NT2/D1 (cell line): ENCODE results near the gene CERS6.
A peak's percentile ranks its signal among the peaks of the same experiment; 100 is the strongest.

ENCODE experiments used
- DNase-seq: peaks from one replicate; pipeline ENCODE4 v3.0.0-alpha.2; 2011; ENCODE audit warnings: low read depth, low spot score
- H3K27me3 ChIP-seq: 2 replicates; pipeline ENCODE4 v1.6.0; 2011; ENCODE audit warnings: mild to moderate bottlenecking; ENCODE audit not compliant: insufficient read length, insufficient read depth
- H3K36me3 ChIP-seq: 2 replicates; pipeline ENCODE4 v1.6.1; 2011; ENCODE audit warnings: mild to moderate bottlenecking, low read length, mixed read lengths; ENCODE audit not compliant: insufficient read depth, insufficient read length
- H3K4me1 ChIP-seq: 2 replicates; pipeline ENCODE4 v1.5.1; 2011; ENCODE audit not compliant: insufficient read depth, insufficient read length
- H3K4me3 ChIP-seq: 2 replicates; pipeline ENCODE4 v1.5.1; 2011; ENCODE audit warnings: low read depth; ENCODE audit not compliant: insufficient read length
- H3K9ac ChIP-seq: 2 replicates; pipeline ENCODE4 v1.6.0; 2011; ENCODE audit warnings: low read depth; ENCODE audit not compliant: insufficient read length
- H3K9me3 ChIP-seq: 2 replicates; pipeline ENCODE4 v1.5.1; 2011; ENCODE audit warnings: mild to moderate bottlenecking, low read length; ENCODE audit not compliant: insufficient read depth
- SUZ12 ChIP-seq: IDR thresholded peaks from 2 replicates; pipeline ENCODE4 v1.6.1; 2011; ENCODE audit not compliant: insufficient read length, insufficient read depth; ENCODE audit errors: extremely low read depth
- YY1 ChIP-seq: IDR thresholded peaks from 2 replicates; pipeline ENCODE4 v1.6.1; 2011; ENCODE audit not compliant: insufficient read length, insufficient read depth
- ZNF274 ChIP-seq: IDR thresholded peaks from 2 replicates; pipeline ENCODE4 v1.6.1; 2011; ENCODE audit warnings: mild to moderate bottlenecking, low read depth, low read length

CERS6 gene

GRCh38 chr2:168468354-168468753 is 12.3 kb downstream of the CERS6 start:
- peaks cover 4% of the 10 kb centered on the region for H3K4me1 ChIP-seq
- H3K9me3 ChIP-seq, result no peaks in the 10 kb centered on the region

DNA sequence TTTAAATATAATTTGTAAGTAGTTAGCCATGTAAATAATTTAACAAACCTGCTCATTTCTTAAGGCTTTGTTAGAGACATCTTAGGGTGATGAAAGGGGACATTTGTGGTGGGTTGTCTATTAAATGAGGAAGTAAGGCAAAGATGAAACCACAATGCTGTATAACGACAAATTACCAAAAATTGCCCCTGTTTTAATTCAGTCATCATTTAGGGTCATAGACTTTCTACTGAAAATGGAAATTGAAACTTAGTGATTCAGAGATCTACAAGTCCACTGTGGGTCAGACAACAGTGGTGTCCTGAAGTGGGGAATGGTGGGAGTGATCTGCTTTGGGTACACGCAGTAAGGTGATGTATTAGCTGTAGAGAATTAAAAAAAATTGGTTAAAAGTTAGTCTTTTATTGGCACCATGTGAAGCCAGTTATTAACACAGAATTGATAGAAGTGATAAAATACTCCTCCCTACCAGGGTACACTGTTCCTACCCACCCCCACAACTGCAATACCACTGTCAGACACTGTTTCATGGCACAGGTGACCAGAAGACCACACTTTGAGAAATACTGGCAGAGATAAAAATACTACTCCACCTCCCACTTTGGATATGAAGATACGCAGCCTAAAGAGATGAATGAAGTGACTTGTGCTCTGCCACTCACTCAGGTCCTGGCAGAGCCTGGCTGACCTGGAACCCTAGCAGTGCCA is 13.4 kb downstream of the CERS6 start:
- H3K4me3 ChIP-seq, result no peak overlapping the region
- H3K9ac ChIP-seq, result no peak overlapping the region
- H3K4me1 ChIP-seq, result peaks cover 4% of the 10 kb centered on the region
- DNase-seq, result no peak
- H3K36me3 ChIP-seq, result no peaks in the 10 kb centered on the region
- no peaks in the 10 kb centered on the region for H3K27me3 ChIP-seq
- TF ChIP-seq ZNF274, result no peak
- TF ChIP-seq SUZ12, result no peak
- TF ChIP-seq YY1, result no peak
- no peaks in the 10 kb centered on the region for H3K9me3 ChIP-seq

More at GRCh38 chr2:168468354-168468753, 12.3 kb downstream of the CERS6 start:
- Histone ChIP-seq H3K4me3 (no peak overlapping the region), H3K27me3 (no peaks in the 10 kb centered on the region), H3K36me3 (no peaks in the 10 kb centered on the region), H3K9ac (no peak overlapping the region)
- TF ChIP-seq YY1, result no peak
- no peak for TF ChIP-seq SUZ12
- TF ChIP-seq ZNF274, result no peak
- DNase-seq, result no peak

DNA sequence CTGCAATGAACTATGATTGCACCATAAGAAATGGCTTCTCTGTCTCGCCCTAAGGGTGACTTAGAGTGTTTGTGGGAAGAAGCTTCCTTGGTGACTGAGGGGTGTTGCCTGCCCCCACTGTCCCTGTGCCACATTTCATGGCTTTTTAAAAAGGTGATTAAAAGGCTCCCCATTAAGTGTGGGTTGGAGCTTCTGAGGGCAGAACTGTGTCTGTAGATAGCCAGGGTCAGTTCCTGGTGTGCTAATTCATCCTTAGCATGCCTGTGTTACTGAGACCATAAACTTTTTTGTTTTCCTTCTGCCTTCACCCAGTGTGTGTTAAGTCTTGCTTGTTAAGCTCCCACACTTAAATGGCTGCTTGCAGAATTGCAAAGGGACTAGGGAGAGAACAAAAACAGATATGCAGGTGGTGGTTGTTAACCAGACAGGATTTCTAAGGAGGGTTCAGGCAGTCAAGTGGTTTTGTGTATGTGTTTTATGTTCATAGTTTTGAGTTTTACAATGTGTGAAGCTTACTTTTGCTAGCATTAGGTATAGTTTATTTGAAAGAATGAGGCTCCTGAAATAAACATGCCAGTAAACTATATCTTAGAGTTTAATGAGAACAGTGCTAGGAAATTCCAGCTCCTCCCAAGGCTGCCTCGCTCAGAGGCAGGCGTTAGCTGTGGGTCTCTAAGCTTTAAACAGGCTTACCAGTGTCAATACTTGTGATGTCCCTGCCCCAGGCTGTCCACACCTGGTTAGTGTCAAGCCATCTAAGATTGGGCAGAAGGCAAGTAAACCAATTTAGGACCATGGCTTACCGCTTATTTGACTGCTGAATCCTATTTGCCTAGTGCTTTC is 14.5 kb downstream of the CERS6 start:
- Histone ChIP-seq H3K9me3 (no peaks in the 10 kb centered on the region), H3K4me1 (peaks cover 4% of the 10 kb centered on the region), H3K27me3 (no peaks in the 10 kb centered on the region), H3K36me3 (no peaks in the 10 kb centered on the region), H3K4me3 (no peak overlapping the region), H3K9ac (no peak overlapping the region)
- TF ChIP-seq SUZ12, result no peak
- no peak for TF ChIP-seq YY1
- TF ChIP-seq ZNF274, result no peak
- DNase-seq, result peak; percentile 56

DNA sequence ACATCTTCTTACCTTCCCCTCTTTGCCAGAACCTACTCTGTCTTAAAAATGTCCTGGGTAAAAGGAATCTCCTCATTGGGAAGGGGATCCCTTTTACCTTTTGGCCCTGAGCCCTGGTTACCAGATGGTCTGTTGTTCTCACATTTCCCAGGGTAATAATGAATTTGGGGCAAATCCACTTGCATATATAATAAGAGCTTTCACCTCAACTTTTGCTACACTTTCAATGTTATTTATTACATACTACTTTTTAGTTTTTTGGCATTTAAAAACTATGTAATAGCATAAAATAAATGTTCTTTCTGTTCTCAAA is 15.0 kb downstream of the CERS6 start:
- Histone ChIP-seq H3K4me1 (peaks cover 4% of the 10 kb centered on the region), H3K36me3 (no peaks in the 10 kb centered on the region), H3K4me3 (no peak overlapping the region), H3K9me3 (no peaks in the 10 kb centered on the region), H3K27me3 (no peaks in the 10 kb centered on the region), H3K9ac (no peak overlapping the region)
- no peak for DNase-seq
- TF ChIP-seq SUZ12, result no peak
- TF ChIP-seq ZNF274, result no peak
- TF ChIP-seq YY1, result no peak

DNA sequence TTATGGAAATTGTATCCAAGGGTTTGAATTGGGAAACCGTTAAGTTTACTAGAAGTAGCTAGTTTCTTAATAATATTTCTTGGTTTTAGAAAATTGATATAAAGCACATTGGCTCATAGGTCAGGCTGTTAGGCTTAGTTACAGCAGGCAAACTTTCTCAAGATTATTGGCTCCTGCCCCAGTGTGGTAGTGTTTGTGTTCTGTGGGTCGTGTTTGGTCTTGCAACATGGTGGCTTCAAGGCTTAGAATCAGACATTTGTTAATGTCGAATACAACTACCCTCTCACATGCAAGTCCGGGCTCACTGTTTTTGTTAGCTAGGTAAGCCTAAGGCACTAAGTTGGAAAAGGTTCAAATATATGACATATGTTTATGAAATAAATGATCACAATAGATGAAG is 19.6 kb downstream of the CERS6 start:
- no peak for DNase-seq
- Histone ChIP-seq H3K4me1 (peaks cover 4% of the 10 kb centered on the region), H3K36me3 (no peaks in the 10 kb centered on the region), H3K4me3 (no peak overlapping the region), H3K9ac (no peak overlapping the region), H3K9me3 (no peaks in the 10 kb centered on the region), H3K27me3 (no peaks in the 10 kb centered on the region)
- TF ChIP-seq ZNF274, result no peak
- no peak for TF ChIP-seq SUZ12
- TF ChIP-seq YY1, result no peak

GRCh38 chr2:168478206-168478605 is 22.1 kb downstream of the CERS6 start:
- Histone ChIP-seq H3K9ac (no peak overlapping the region), H3K36me3 (no peaks in the 10 kb centered on the region), H3K4me1 (no peaks in the 10 kb centered on the region), H3K4me3 (no peak overlapping the region), H3K9me3 (no peaks in the 10 kb centered on the region), H3K27me3 (no peaks in the 10 kb centered on the region)
- no peak for DNase-seq
- TF ChIP-seq ZNF274 (no peak), SUZ12 (no peak), YY1 (no peak)

DNA sequence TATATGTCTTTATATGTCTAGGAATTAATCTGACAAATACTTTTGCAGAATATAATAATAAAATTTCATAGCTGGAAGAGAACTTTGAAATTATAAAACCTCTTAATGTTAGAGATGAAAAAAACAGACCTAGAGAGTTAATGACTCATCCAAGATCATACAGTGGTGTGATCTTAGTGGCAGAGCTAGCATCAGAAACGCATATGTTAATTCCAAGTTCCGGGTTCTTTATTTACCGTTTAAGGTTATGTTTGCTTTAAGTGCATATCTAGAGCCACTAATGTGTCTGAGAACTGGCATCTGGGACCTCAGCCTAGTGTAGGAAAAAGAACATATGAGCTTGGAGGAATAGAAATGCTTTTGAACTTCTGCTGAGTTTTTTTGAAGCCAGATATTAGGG is 24.3 kb downstream of the CERS6 start:
- no peaks in the 10 kb centered on the region for H3K4me1 ChIP-seq
- no peak for DNase-seq
- no peak overlapping the region for H3K9ac ChIP-seq
- H3K27me3 ChIP-seq, result no peaks in the 10 kb centered on the region
- no peaks in the 10 kb centered on the region for H3K36me3 ChIP-seq
- peaks cover 3% of the 10 kb centered on the region for H3K9me3 ChIP-seq
- H3K4me3 ChIP-seq, result no peak overlapping the region
- TF ChIP-seq ZNF274 (no peak), YY1 (no peak), SUZ12 (no peak)
